AG09319 (cell line): ENCODE measurements around the gene TMEM266.

ENCODE experiments used
- DNase-seq: peaks from one replicate; pipeline ENCODE4 v3.0.0-alpha.2; 2010; ENCODE audit warnings: low read depth; ENCODE audit errors: extremely low read depth
- TF ChIP-seq, protein P1 (sequence below): IDR thresholded peaks from 2 replicates; pipeline ENCODE4 v1.5.1; 2011; ENCODE audit warnings: low read depth, mild to moderate bottlenecking, inconsistent platforms, low read length, moderate library complexity

The TMEM266 gene

DNA sequence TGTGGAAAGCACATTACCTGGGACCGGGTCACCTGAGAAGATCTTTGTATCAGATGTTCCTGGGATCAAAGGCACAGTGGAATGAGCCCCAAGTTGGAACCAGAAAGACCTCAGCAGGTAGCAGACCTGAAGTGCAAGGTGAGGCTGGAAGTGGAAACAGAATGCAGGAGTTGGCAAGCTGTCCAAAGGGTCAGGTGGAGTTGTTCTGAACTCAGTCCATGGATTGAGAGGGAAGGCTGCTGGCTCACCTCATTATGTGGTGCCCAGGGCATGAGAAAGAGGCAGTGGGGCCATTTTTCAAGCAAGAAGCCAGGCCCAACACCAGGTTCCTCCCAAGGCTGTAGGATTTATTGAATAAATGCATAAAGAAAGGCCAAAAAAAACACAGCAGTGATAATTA lies 49.3 kb downstream of the TMEM266 start:
- TF ChIP-seq, protein P1, sequence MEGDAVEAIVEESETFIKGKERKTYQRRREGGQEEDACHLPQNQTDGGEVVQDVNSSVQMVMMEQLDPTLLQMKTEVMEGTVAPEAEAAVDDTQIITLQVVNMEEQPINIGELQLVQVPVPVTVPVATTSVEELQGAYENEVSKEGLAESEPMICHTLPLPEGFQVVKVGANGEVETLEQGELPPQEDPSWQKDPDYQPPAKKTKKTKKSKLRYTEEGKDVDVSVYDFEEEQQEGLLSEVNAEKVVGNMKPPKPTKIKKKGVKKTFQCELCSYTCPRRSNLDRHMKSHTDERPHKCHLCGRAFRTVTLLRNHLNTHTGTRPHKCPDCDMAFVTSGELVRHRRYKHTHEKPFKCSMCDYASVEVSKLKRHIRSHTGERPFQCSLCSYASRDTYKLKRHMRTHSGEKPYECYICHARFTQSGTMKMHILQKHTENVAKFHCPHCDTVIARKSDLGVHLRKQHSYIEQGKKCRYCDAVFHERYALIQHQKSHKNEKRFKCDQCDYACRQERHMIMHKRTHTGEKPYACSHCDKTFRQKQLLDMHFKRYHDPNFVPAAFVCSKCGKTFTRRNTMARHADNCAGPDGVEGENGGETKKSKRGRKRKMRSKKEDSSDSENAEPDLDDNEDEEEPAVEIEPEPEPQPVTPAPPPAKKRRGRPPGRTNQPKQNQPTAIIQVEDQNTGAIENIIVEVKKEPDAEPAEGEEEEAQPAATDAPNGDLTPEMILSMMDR = no peak

DNA sequence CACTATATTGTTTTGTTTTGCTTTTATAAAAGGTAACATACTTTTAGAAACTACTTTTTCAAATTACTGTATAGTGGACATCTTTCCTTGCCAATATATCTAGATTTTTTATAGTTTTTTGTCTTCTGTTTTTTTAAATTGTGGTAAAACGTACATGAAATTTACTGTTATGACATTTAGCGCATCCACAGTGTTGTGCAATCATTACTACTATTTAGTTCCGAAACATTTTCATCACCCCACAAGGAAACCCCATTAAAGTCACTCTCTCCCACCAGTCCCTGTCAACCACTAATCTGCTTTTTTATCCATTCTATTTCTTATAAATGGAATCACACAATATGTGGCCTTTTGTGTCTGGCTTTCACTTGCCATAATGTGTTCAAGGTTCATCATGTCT lies 54.8 kb downstream of the TMEM266 start:
- no peak for DNase-seq
- TF ChIP-seq, protein P1 = no peak

More for the DNA sequence above, 49.3 kb downstream of the TMEM266 start:
- DNase-seq = no peak

DNA sequence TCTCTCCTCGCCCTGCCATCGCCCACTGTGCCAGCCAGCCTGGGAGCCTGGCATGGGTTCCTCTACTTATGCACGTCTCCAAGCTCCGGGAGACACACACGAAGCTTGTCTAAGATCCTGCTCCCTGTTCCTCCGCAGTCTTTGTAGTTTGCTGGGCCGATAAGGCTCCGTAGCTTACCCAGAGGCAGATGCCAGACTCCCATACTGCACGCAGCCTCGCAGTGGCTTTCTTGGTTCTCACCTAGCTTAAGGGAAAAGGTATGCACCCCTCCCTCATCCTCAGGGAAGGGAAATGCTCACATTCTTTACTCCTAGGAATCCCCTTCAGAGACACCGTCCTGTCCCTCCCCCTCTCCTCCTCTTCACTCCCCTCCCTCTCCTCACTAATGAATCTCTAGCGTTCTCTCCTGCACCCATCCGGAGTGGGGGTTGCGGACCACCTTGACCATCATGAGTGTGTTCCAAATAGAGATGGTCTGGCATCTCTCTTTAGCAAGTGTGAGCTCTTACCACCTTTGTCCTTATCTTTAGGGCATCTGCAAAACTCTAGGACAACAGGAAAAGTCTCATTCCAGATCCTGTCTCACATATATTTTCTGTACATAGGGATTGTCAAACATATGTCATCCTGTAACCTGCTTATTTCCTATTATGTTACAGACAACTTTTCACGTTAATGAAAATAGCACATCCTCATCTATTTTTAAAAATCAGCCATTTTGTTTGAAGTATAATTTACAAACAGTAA lies 56.5 kb downstream of the TMEM266 start:
- DNase-seq = no peak
- TF ChIP-seq, protein P1 = no peak

DNA sequence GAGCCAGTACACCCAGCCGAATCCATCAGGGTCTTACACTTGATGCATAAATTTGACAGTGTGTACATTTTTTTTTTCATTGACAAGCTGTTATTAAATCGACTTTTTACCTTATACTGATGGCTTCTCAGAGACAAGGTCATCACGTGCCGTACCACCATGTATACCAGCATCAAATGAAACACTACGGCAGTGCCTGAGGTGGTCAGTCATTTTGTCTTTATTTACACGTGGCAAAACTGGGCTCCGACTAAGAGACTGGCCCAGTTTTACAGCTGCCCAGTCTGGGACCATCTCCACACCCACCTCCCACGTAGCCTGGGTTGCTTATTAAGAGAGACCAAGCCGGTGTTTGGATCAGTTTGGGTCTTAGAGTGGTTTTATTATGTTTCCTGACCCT lies 57.4 kb downstream of the TMEM266 start:
- TF ChIP-seq, protein P1 = no peak
- no peak for DNase-seq

DNA sequence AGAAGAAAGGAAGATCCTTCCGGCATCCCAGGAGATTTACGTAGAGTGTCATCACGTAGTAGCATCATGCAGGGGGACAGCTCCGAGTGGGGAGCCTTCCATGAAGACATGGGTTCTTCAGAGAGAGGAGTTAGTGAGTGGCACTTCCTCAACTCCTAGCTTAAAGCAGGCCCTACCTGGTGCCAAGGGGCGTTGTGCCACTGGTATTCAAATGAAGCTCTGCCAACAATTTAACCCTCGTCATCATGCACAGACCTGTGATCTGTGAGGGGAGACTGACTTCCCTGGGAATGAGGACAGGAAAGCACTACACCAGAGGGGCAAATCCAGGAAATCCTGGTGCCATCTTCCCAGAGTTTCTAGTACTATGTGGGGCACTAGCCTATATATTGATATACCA lies 59.0 kb downstream of the TMEM266 start:
- TF ChIP-seq, protein P1 = no peak
- DNase-seq = no peak

DNA sequence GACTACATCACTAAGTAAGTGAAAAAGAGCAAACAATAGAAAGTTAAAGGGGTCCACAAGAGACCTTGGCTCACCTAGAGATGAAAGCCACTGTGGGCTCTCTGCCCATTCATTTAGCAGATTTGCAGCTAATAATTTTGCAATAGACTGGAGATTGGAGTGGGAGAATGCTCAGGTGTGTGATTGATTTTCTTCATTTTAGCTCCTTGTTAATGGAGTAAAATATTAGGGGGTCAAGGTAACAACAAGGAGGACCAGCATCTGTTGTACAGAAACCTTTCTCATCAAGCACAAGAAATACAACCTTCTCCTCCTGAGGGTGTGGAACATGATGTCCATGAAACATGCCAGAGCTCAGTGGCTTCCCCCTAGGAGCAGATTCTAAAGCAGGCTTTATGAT lies 63.2 kb downstream of the TMEM266 start:
- TF ChIP-seq, protein P1 = no peak
- DNase-seq = no peak

DNA sequence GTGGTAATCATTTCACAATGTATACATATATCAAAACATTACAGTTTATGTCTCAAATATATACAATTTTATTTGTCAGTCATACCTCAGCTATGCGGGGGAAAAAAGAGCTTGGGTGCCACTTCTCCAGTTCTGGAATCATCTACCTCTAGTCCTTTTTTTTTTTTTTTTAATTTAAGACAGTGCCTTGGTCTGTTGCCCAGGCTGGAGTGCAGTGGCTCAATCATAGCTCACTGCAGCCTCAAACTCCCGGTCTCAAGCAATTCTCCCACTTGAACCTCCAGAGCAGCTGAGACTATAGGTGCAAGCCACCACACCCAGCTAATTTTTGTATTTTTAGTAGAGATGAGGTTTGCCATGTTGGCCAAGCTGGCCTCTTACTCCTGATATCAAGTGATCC lies 67.4 kb downstream of the TMEM266 start:
- TF ChIP-seq, protein P1 = no peak
- DNase-seq = no peak
